ENCODE data around the gene ANO4. TPM values are rescaled to one million over a fixed set of nuclear protein-coding genes. Genes with fewer than 3 reads are reported as not detected.

The ANO4 gene
- total and polyA plus RNA-seq, 2 of the 8 experiments (the other 6 are each of a cell fraction or from before 2014, with no cell fraction given) = 1.1 to 3.4 TPM

DNA sequence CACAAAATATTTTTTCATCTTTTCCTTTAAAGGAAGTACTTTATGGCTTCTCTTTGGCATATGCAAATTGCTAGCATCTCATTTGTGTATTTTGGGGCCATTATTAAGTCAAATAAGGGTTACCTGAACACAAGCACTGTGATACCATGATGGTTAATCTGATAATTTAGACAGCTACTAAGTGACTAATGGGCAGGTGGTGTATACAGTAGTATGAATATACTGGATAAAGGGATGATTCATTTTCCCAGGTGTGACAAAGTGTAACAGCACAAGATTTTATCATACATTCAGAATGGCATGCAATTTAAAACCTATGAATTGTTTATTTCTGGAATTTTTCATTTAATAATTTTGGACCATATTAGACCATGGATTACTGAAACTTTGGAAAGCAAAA, 27.2 kb upstream of the ANO4 start (continued):
- TF ChIP-seq, protein P1, sequence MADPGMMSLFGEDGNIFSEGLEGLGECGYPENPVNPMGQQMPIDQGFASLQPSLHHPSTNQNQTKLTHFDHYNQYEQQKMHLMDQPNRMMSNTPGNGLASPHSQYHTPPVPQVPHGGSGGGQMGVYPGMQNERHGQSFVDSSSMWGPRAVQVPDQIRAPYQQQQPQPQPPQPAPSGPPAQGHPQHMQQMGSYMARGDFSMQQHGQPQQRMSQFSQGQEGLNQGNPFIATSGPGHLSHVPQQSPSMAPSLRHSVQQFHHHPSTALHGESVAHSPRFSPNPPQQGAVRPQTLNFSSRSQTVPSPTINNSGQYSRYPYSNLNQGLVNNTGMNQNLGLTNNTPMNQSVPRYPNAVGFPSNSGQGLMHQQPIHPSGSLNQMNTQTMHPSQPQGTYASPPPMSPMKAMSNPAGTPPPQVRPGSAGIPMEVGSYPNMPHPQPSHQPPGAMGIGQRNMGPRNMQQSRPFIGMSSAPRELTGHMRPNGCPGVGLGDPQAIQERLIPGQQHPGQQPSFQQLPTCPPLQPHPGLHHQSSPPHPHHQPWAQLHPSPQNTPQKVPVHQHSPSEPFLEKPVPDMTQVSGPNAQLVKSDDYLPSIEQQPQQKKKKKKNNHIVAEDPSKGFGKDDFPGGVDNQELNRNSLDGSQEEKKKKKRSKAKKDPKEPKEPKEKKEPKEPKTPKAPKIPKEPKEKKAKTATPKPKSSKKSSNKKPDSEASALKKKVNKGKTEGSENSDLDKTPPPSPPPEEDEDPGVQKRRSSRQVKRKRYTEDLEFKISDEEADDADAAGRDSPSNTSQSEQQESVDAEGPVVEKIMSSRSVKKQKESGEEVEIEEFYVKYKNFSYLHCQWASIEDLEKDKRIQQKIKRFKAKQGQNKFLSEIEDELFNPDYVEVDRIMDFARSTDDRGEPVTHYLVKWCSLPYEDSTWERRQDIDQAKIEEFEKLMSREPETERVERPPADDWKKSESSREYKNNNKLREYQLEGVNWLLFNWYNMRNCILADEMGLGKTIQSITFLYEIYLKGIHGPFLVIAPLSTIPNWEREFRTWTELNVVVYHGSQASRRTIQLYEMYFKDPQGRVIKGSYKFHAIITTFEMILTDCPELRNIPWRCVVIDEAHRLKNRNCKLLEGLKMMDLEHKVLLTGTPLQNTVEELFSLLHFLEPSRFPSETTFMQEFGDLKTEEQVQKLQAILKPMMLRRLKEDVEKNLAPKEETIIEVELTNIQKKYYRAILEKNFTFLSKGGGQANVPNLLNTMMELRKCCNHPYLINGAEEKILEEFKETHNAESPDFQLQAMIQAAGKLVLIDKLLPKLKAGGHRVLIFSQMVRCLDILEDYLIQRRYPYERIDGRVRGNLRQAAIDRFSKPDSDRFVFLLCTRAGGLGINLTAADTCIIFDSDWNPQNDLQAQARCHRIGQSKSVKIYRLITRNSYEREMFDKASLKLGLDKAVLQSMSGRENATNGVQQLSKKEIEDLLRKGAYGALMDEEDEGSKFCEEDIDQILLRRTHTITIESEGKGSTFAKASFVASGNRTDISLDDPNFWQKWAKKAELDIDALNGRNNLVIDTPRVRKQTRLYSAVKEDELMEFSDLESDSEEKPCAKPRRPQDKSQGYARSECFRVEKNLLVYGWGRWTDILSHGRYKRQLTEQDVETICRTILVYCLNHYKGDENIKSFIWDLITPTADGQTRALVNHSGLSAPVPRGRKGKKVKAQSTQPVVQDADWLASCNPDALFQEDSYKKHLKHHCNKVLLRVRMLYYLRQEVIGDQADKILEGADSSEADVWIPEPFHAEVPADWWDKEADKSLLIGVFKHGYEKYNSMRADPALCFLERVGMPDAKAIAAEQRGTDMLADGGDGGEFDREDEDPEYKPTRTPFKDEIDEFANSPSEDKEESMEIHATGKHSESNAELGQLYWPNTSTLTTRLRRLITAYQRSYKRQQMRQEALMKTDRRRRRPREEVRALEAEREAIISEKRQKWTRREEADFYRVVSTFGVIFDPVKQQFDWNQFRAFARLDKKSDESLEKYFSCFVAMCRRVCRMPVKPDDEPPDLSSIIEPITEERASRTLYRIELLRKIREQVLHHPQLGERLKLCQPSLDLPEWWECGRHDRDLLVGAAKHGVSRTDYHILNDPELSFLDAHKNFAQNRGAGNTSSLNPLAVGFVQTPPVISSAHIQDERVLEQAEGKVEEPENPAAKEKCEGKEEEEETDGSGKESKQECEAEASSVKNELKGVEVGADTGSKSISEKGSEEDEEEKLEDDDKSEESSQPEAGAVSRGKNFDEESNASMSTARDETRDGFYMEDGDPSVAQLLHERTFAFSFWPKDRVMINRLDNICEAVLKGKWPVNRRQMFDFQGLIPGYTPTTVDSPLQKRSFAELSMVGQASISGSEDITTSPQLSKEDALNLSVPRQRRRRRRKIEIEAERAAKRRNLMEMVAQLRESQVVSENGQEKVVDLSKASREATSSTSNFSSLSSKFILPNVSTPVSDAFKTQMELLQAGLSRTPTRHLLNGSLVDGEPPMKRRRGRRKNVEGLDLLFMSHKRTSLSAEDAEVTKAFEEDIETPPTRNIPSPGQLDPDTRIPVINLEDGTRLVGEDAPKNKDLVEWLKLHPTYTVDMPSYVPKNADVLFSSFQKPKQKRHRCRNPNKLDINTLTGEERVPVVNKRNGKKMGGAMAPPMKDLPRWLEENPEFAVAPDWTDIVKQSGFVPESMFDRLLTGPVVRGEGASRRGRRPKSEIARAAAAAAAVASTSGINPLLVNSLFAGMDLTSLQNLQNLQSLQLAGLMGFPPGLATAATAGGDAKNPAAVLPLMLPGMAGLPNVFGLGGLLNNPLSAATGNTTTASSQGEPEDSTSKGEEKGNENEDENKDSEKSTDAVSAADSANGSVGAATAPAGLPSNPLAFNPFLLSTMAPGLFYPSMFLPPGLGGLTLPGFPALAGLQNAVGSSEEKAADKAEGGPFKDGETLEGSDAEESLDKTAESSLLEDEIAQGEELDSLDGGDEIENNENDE (IDR thresholded peaks at IDR 0.05; ENCODE audit: insufficient replicate concordance, low read length) = no peak
- TF ChIP-seq TEAD4 (IDR thresholded peaks at IDR 0.05; ENCODE audit: low read depth, low read length) (no peak), SP2 (IDR thresholded peaks at IDR 0.05; ENCODE audit: low read length) (no peak), CHD2 (IDR thresholded peaks at IDR 0.05; ENCODE audit: low read length) (no peak), JUN (IDR thresholded peaks at IDR 0.05; ENCODE audit: low read depth, low read length) (no peak), NANOG (IDR thresholded peaks at IDR 0.05; ENCODE audit: insufficient read depth, low read depth, low read length, poor library complexity, severe bottlenecking) (no peak)
